ENCODE measurements around the gene MYO1A. TPM values are rescaled to one million over a fixed set of nuclear protein-coding genes. Genes with fewer than 3 reads are reported as not detected.

MYO1A gene
- polyA plus RNA-seq, 1 donor from 2014 or later = not detected

GRCh38 chr12:57040750-57041149 is 9.2 kb downstream of the MYO1A start:
- Histone ChIP-seq H4K20me1 (ENCODE audit: insufficient read depth) (no peaks in the 10 kb centered on the region), H3K79me2 (replicated peaks; ENCODE audit: insufficient read depth, low read length) (no peaks in the 10 kb centered on the region), H3K27ac (ENCODE audit: low read length) (no peak overlapping the region), H3F3A (ENCODE audit: insufficient read depth, low read length, poor library complexity, severe bottlenecking) (no peaks in the 10 kb centered on the region), H3K9ac (ENCODE audit: low read length) (no peak overlapping the region), H3K9me2 (ENCODE audit: insufficient read depth, low read length) (no peaks in the 10 kb centered on the region), H2AFZ (ENCODE audit: low read depth, low read length) (no peak overlapping the region), H3K36me3 (ENCODE audit: insufficient read depth, low read length) (no peaks in the 10 kb centered on the region), H3K27me3 (ENCODE audit: insufficient read depth, low read depth, low read length) (no peaks in the 10 kb centered on the region), H3K4me3 (ENCODE audit: low read length) (no peak overlapping the region), H3K4me2 (ENCODE audit: low read length) (no peak overlapping the region), H3K9me3 (ENCODE audit: low read length) (no peaks in the 10 kb centered on the region)
- TF ChIP-seq EP300 (conservative IDR thresholded peaks at IDR 0.05; ENCODE audit: poor library complexity, severe bottlenecking) = no peak
- no peak for TF ChIP-seq SMC3 (conservative IDR thresholded peaks at IDR 0.05; ENCODE audit: poor library complexity)
- TF ChIP-seq REST (IDR thresholded peaks at IDR 0.05; ENCODE audit: borderline replicate concordance) = no peak
- no peak for TF ChIP-seq TAF1 (IDR thresholded peaks at IDR 0.05; ENCODE audit: low read depth)
- no peak for TF ChIP-seq MXI1 (conservative IDR thresholded peaks at IDR 0.05; ENCODE audit: poor library complexity, severe bottlenecking)
- TF ChIP-seq EZH2 (IDR thresholded peaks at IDR 0.05; ENCODE audit: borderline replicate concordance, insufficient read depth, low read length, poor library complexity, severe bottlenecking) = no peak
- no peak for TF ChIP-seq POLR2AphosphoS5 (IDR thresholded peaks at IDR 0.05)
- no peak for TF ChIP-seq RAD21 (conservative IDR thresholded peaks at IDR 0.05)
- TF ChIP-seq CTCF (IDR thresholded peaks at IDR 0.05; ENCODE audit: poor library complexity, severe bottlenecking) = no peak

GRCh38 chr12:57040211-57040610 is 9.7 kb downstream of the MYO1A start:
- Histone ChIP-seq H3K4me3 (ENCODE audit: low read length) (no peak overlapping the region), H3K79me2 (replicated peaks; ENCODE audit: insufficient read depth, low read length) (no peaks in the 10 kb centered on the region), H3K9ac (ENCODE audit: low read length) (no peak overlapping the region), H3K9me3 (ENCODE audit: low read length) (no peaks in the 10 kb centered on the region), H3K27ac (ENCODE audit: low read length) (no peak overlapping the region), H3F3A (ENCODE audit: insufficient read depth, low read length, poor library complexity, severe bottlenecking) (no peaks in the 10 kb centered on the region), H3K27me3 (ENCODE audit: insufficient read depth, low read depth, low read length) (no peaks in the 10 kb centered on the region), H4K20me1 (ENCODE audit: insufficient read depth) (no peaks in the 10 kb centered on the region), H3K9me2 (ENCODE audit: insufficient read depth, low read length) (no peaks in the 10 kb centered on the region), H2AFZ (ENCODE audit: low read depth, low read length) (no peak overlapping the region), H3K4me2 (ENCODE audit: low read length) (no peak overlapping the region), H3K36me3 (ENCODE audit: insufficient read depth, low read length) (no peaks in the 10 kb centered on the region)
- TF ChIP-seq EZH2 (IDR thresholded peaks at IDR 0.05; ENCODE audit: borderline replicate concordance, insufficient read depth, low read length, poor library complexity, severe bottlenecking) (no peak), TAF1 (IDR thresholded peaks at IDR 0.05; ENCODE audit: low read depth) (no peak), EP300 (conservative IDR thresholded peaks at IDR 0.05; ENCODE audit: poor library complexity, severe bottlenecking) (no peak)
